Natural killer cell (primary cell): ENCODE data around the gene HARBI1. TPM values are rescaled to one million over a fixed set of nuclear protein-coding genes. Genes with fewer than 3 reads are reported as not detected.

Source experiments
- ATAC-seq, 3 donors: fragments of 150-1000 bp in 2 of 3; fragments of 200-7000 bp in 1 of 3; cut with Tn5 transposase; 1 replicate in 1 of 3; 2 replicates in 2 of 3; pipeline ENCODE4 v1.10.0; 2021; ENCODE audit warnings: mild to moderate bottlenecking in 2 of 3, moderate library complexity in 2 of 3
- DNase-seq, 2 donors: peaks; one replicate each; pipeline versions ENCODE4 v3.0.0 to v3.0.0-alpha.2; 2013 to 2021; ENCODE audit warnings: mixed read lengths in 1 of 2
- H3K27ac ChIP-seq: one replicate; pipeline ENCODE4 v1.5.1; 2013; ENCODE audit warnings: mild to moderate bottlenecking, low read length
- H3K27me3 ChIP-seq: one replicate; pipeline ENCODE4 v1.6.1; 2013; ENCODE audit warnings: low read length; ENCODE audit not compliant: control insufficient read depth, insufficient read depth
- H3K36me3 ChIP-seq: one replicate; pipeline ENCODE4 v1.6.1; 2013; ENCODE audit warnings: low read length; ENCODE audit not compliant: control insufficient read depth, insufficient read depth
- H3K4me1 ChIP-seq: one replicate; pipeline ENCODE4 v1.6.1; 2013; ENCODE audit warnings: low read length; ENCODE audit not compliant: control insufficient read depth, insufficient read depth
- H3K4me3 ChIP-seq: one replicate; pipeline ENCODE4 v1.5.1; 2013; ENCODE audit warnings: low read length
- H3K9me3 ChIP-seq: one replicate; pipeline ENCODE4 v1.6.1; 2013; ENCODE audit warnings: low read length; ENCODE audit not compliant: control insufficient read depth, insufficient read depth
- H3K27ac Mint-ChIP-seq, 2 donors: one replicate each; pipeline ENCODE4 v1.8.0; 2022; ENCODE audit warnings: mild to moderate bottlenecking in 2 of 2, mixed read lengths in 2 of 2, moderate library complexity in 1 of 2
- H3K27me3 Mint-ChIP-seq, 2 donors: one replicate each; pipeline ENCODE4 v1.8.0; 2022; ENCODE audit warnings: low read depth in 2 of 2, mixed read lengths in 2 of 2
- H3K36me3 Mint-ChIP-seq: one replicate; pipeline ENCODE4 v1.8.0; 2022; ENCODE audit warnings: mixed read lengths
- H3K4me1 Mint-ChIP-seq, 2 donors: one replicate each; pipeline ENCODE4 v1.8.0; 2022; ENCODE audit warnings: mixed read lengths in 2 of 2
- H3K4me3 Mint-ChIP-seq: one replicate; pipeline ENCODE4 v1.8.0; 2022; ENCODE audit warnings: mild to moderate bottlenecking, moderate library complexity, mixed read lengths
- H3K9me3 Mint-ChIP-seq, 2 donors: one replicate each; pipeline ENCODE4 v1.8.0; 2022; ENCODE audit warnings: mixed read lengths in 2 of 2
- WGBS: methylation state at CpG from one replicate; pipeline ENCODE4 v1.1.7; 2013; ENCODE audit warnings: missing lambda C conversion rate; ENCODE audit not compliant: insufficient coverage; 5-methylcytosine and 5-hydroxymethylcytosine counted together
- intact Hi-C: fragments of 100-400 bp; cut with micrococcal nuclease; formaldehyde crosslinking; loops from one replicate; pipeline ENCODE4 v1.14.2; 2022
- total RNA-seq, 4 donors: library from RNA; stranded (reverse); fragments of 120-200 nt in 1 of 4; gene quantifications; one replicate each; pipeline versions ENCODE4 v1.2.3 to v1.2.4, GENCODE V29; 2013 to 2022
- TF ChIP-seq, protein P1 (sequence below): fragments of 200-600 bp; IDR thresholded peaks from one replicate; pipeline ENCODE4 v1.8.0; 2022; ENCODE audit warnings: antibody characterized with exemption

HARBI1 gene
- total RNA-seq, 3 donors from 2014 or later (not counting 1 experiment from before 2014, with no cell fraction given) = 9.9 to 16.8 (median 12.7) TPM

DNA sequence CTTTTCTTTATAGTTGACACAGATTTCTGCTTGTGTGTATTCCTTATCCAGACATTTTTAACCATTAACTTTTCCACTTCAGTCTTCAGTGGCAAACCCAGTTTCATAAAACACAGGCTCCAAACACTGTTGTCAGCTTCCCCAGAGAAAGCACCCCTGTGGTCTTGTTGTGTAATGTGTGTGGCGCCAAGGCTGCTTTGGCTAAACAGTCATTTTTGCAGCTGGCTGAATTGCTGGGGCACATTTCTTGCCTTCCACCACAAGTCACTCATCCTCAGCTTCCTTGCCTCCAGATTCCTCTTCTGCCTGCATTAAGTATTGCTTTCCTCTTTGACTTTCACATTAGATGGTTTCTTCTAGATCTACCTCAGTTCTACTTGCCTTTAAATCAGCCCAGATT, 42.9 kb upstream of the HARBI1 start:
- Histone ChIP-seq H3K4me1 (no peaks in the 10 kb centered on the region), H3K27me3 (no peaks in the 10 kb centered on the region), H3K4me3 (no peak overlapping the region), H3K36me3 (peaks cover 70% of the 10 kb centered on the region), H3K9me3 (no peaks in the 10 kb centered on the region), H3K27ac (no peak overlapping the region)
- Mint-ChIP-seq H3K9me3 (no peaks in the 10 kb centered on the region), H3K27ac (no peak overlapping the region), H3K27me3 (no peaks in the 10 kb centered on the region), H3K4me3 (no peak overlapping the region), H3K4me1 (no peaks in the 10 kb centered on the region), H3K36me3 (peaks cover 7% of the 10 kb centered on the region)
- intact Hi-C loops = no loop called here
- TF ChIP-seq, protein P1, sequence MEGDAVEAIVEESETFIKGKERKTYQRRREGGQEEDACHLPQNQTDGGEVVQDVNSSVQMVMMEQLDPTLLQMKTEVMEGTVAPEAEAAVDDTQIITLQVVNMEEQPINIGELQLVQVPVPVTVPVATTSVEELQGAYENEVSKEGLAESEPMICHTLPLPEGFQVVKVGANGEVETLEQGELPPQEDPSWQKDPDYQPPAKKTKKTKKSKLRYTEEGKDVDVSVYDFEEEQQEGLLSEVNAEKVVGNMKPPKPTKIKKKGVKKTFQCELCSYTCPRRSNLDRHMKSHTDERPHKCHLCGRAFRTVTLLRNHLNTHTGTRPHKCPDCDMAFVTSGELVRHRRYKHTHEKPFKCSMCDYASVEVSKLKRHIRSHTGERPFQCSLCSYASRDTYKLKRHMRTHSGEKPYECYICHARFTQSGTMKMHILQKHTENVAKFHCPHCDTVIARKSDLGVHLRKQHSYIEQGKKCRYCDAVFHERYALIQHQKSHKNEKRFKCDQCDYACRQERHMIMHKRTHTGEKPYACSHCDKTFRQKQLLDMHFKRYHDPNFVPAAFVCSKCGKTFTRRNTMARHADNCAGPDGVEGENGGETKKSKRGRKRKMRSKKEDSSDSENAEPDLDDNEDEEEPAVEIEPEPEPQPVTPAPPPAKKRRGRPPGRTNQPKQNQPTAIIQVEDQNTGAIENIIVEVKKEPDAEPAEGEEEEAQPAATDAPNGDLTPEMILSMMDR = no peak
- DNase-seq (no peak), ATAC-seq (no peak)
- 78% methylated on average over 1 of the region's 1 CpG for WGBS

DNA sequence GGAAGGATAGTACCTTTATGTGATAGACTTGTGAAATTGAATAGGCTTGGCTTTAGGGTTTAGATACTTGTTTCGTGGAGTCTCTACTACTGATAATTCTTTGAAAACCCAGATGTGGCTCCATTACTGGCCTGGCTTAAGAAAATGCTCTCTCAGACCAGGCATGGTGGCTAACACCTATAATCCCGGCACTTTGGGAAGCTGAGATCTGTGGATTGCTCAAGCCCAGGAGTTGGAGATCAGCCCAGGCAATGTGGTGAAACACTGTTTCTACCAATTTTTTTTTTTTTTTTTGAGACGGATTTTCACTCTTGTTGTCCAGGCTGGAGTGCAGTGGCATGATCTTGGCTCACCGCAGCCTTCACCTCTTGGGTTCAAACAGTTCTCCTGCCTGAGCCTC, 41.2 kb upstream of the HARBI1 start:
- H3K27ac ChIP-seq = no peak overlapping the region
- ATAC-seq (no peak), DNase-seq (no peak)
- no peak overlapping the region for H3K4me3 Mint-ChIP-seq
- intact Hi-C loops = no loop called here
- H3K9me3 ChIP-seq = no peaks in the 10 kb centered on the region
- H3K4me1 Mint-ChIP-seq = no peaks in the 10 kb centered on the region
- H3K27me3 Mint-ChIP-seq = no peaks in the 10 kb centered on the region
- H3K36me3 Mint-ChIP-seq = peaks cover 7% of the 10 kb centered on the region
- H3K27me3 ChIP-seq = no peaks in the 10 kb centered on the region
- H3K36me3 ChIP-seq = peaks cover 72% of the 10 kb centered on the region
- WGBS = 89% methylated on average over 4 of the region's 4 CpGs
- TF ChIP-seq, protein P1 = no peak
- H3K4me1 ChIP-seq = no peaks in the 10 kb centered on the region
- H3K4me3 ChIP-seq = no peak overlapping the region
- no peak overlapping the region for H3K27ac Mint-ChIP-seq
- no peaks in the 10 kb centered on the region for H3K9me3 Mint-ChIP-seq

DNA sequence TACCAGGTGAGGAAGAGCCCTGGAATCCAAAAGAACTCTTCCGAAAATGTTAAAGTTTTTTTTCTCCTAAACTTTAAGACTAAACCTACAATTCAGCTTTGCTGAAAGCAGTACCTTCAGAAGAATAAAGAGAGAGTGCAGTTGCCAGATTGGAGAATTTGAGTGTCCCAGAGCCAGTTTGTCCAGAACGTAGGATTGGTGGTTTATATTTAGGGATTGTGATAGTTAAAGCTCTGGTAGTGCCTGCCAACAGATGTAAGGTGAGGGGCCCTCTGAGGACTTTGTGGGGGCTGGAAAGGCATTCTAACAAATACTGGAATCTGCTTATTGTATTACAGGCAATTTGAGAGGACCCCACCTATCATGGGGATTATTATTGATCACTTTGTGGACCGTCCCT, 40.2 kb upstream of the HARBI1 start:
- no peaks in the 10 kb centered on the region for H3K27me3 Mint-ChIP-seq
- WGBS = 94% methylated on average over 3 of the region's 3 CpGs
- Histone ChIP-seq H3K4me1 (no peaks in the 10 kb centered on the region), H3K9me3 (no peaks in the 10 kb centered on the region), H3K27ac (no peak overlapping the region), H3K36me3 (peaks cover 75% of the 10 kb centered on the region), H3K27me3 (no peaks in the 10 kb centered on the region), H3K4me3 (no peak overlapping the region)
- DNase-seq (no peak), ATAC-seq (no peak)
- no peak overlapping the region for H3K4me3 Mint-ChIP-seq
- intact Hi-C loops = no loop called here
- H3K4me1 Mint-ChIP-seq = no peaks in the 10 kb centered on the region
- H3K36me3 Mint-ChIP-seq = peaks cover 7% of the 10 kb centered on the region
- H3K27ac Mint-ChIP-seq = no peak overlapping the region
- H3K9me3 Mint-ChIP-seq = no peaks in the 10 kb centered on the region
- TF ChIP-seq, protein P1 = no peak

DNA sequence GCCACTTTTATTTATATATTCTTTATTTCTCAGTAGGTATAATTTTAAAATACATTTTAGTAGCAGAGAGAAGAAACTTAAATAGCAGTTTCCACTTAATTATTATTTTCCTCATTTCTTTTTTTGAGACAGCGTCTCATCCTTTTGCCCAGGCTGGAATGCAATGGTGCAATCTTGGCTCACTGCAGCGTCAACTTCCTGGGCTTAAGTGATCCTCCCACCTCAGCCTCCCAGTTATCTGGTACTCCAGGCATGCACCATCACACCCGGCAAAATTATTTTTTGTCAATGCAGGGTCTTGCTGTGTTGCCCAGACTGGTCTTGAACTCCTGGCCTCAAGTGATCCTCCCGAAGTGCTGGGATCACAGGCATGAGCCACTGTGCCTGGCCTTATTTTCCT, 38.6 kb upstream of the HARBI1 start:
- no peaks in the 10 kb centered on the region for H3K9me3 ChIP-seq
- ATAC-seq = no peak
- intact Hi-C loops = no loop called here
- Mint-ChIP-seq H3K36me3 (peaks cover 16% of the 10 kb centered on the region), H3K9me3 (no peaks in the 10 kb centered on the region), H3K4me1 (no peaks in the 10 kb centered on the region), H3K27me3 (no peaks in the 10 kb centered on the region), H3K4me3 (no peak overlapping the region), H3K27ac (no peak overlapping the region)
- H3K4me3 ChIP-seq = no peak overlapping the region
- no peak for DNase-seq
- TF ChIP-seq, protein P1 = no peak
- no peaks in the 10 kb centered on the region for H3K27me3 ChIP-seq
- WGBS = 95% methylated on average over 4 of the region's 4 CpGs
- H3K27ac ChIP-seq = no peak overlapping the region
- H3K4me1 ChIP-seq = no peaks in the 10 kb centered on the region
- H3K36me3 ChIP-seq = peaks cover 74% of the 10 kb centered on the region
